GM12878 (cell line): ENCODE measurements around the gene ABCC11. TPM values are rescaled to one million over a fixed set of nuclear protein-coding genes. Genes with fewer than 3 reads are reported as not detected.

Source experiments
- BHLHE40 ChIP-seq, 2 experiments: fragments of 450-650 bp in 1 of 2; IDR thresholded peaks; 2 replicates each; pipeline ENCODE4 v1.6.1; 2011 to 2017; ENCODE audit warnings: low read depth in 2 of 2, borderline replicate concordance in 1 of 2, improper control_type of control experiment in 1 of 2, low read length in 1 of 2, mild to moderate bottlenecking in 1 of 2
- CBFB ChIP-seq: IDR thresholded peaks from 2 replicates; pipeline ENCODE4 v1.6.1; 2016; ENCODE audit warnings: antibody characterized with exemption, low read depth
- CBX3 ChIP-seq: fragments of 200-600 bp; sonication (generic); IDR thresholded peaks from 2 replicates; pipeline ENCODE4 v1.6.1; 2016; ENCODE audit warnings: low read depth, borderline replicate concordance
- CHD4 ChIP-seq: fragments of 200-600 bp; sonication (generic); IDR thresholded peaks from 2 replicates; pipeline ENCODE4 v1.6.1; 2016; ENCODE audit warnings: mild to moderate bottlenecking
- DPF2 ChIP-seq: fragments of 450-650 bp; IDR thresholded peaks from 2 replicates; pipeline ENCODE4 v1.6.1; 2017; ENCODE audit warnings: mild to moderate bottlenecking
- ZNF24 ChIP-seq: fragments of 450-650 bp; IDR thresholded peaks from 2 replicates; pipeline ENCODE4 v1.6.1; 2017; ENCODE audit warnings: antibody characterized with exemption, mild to moderate bottlenecking
- ZNF274 ChIP-seq: IDR thresholded peaks from one replicate; pipeline ENCODE4 v1.8.0; 2011; ENCODE audit not compliant: insufficient read length, insufficient read depth
- ZNF687 ChIP-seq: fragments of 450-650 bp; IDR thresholded peaks from 2 replicates; pipeline ENCODE4 v1.6.1; 2017; ENCODE audit warnings: mild to moderate bottlenecking, moderate library complexity
- polyA plus RNA-seq, 11 experiments: library from polyadenylated mRNA; depleted of rRNA in 4 of 11; unstranded in 6 of 11; stranded (reverse) in 5 of 11; fragments of >200 nt; fragmentation: Nextera tagmentation in 4 of 11; fragmentation: Illumina TruSeq in 1 of 11; extraction: Ambion mirVana in 4 of 11; extraction: Trizol in 1 of 11; gene quantifications; 1 replicate in 1 of 11; 2 replicates in 10 of 11; pipeline versions ENCODE4 v1.2.1 to v1.2.3, GENCODE V29; 2011 to 2016; ENCODE audit warnings: inconsistent platforms in 2 of 11, missing spikeins in 2 of 11, low read depth in 1 of 11
- total RNA-seq, 4 experiments: library from RNA; depleted of rRNA in 3 of 4; stranded (reverse); fragments of >200 nt in 3 of 4; fragmentation: Illumina TruSeq in 1 of 4; extraction: Trizol in 1 of 4; gene quantifications; 2 replicates each; pipeline versions ENCODE4 v1.2.1 to v1.2.3, GENCODE V29; 2013 to 2021
- TF ChIP-seq, protein P1 (sequence below): IDR thresholded peaks from 2 replicates; pipeline ENCODE4 v1.6.1; 2012; ENCODE audit warnings: low read length, inconsistent platforms
- TF ChIP-seq, protein P2 (sequence below): fragments of 450-650 bp; formaldehyde crosslinking; IDR thresholded peaks from 2 replicates; pipeline ENCODE4 v1.5.0; 2022; ENCODE audit warnings: mild to moderate bottlenecking, missing genetic modification characterization

Gene ABCC11
- total and polyA plus RNA-seq, 10 of the 15 experiments (the other 5 are each of a cell fraction or from before 2014, with no cell fraction given): 0.04 to 0.20 (median 0.10) TPM; not detected in 6

DNA sequence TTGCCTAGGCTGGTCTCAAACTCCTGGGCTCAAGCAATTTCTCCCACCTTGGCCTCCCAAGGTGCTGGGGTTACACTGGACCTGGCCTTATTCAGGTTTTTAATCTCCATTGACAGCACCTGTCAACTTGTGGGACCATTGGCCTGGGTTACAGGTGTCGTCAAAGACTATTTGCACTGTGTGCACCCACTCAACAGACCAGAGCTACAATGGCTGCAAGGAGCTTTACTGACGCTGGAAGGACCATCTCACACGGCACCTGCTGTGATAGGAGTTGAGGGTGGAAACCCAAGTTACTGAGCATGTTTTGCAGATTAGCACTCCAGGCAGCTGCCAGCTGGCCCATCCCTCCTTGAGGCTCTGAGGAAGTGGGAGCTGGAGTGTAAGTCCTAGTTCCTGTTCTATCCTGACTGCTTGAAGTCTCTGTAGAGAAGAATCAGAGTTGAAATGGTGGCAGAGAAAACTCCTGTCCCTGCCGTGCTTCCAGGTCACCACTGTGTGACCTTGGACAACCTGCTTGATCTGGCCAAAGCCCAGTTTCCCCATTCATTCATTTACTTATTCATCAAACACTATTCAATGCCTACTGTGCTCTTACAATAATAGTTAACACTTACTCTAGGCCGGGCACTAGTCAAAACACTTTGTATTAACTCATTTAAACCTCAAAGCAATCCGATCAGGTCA lies 45.7 kb downstream of the ABCC11 start (continued):
- TF ChIP-seq ZNF687 (no peak), CHD4 (no peak), CBX3 (no peak), BHLHE40 (IDR thresholded peaks at IDR 0.05; ENCODE audit: borderline replicate concordance in 1 of 2, low read depth in 2 of 2, low read length in 1 of 2) (no peak), ZNF24 (no peak), ZNF274 (no peak), CBFB (no peak), DPF2 (no peak)
- TF ChIP-seq, protein P1, sequence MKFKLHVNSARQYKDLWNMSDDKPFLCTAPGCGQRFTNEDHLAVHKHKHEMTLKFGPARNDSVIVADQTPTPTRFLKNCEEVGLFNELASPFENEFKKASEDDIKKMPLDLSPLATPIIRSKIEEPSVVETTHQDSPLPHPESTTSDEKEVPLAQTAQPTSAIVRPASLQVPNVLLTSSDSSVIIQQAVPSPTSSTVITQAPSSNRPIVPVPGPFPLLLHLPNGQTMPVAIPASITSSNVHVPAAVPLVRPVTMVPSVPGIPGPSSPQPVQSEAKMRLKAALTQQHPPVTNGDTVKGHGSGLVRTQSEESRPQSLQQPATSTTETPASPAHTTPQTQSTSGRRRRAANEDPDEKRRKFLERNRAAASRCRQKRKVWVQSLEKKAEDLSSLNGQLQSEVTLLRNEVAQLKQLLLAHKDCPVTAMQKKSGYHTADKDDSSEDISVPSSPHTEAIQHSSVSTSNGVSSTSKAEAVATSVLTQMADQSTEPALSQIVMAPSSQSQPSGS: no peak
- TF ChIP-seq, protein P2, sequence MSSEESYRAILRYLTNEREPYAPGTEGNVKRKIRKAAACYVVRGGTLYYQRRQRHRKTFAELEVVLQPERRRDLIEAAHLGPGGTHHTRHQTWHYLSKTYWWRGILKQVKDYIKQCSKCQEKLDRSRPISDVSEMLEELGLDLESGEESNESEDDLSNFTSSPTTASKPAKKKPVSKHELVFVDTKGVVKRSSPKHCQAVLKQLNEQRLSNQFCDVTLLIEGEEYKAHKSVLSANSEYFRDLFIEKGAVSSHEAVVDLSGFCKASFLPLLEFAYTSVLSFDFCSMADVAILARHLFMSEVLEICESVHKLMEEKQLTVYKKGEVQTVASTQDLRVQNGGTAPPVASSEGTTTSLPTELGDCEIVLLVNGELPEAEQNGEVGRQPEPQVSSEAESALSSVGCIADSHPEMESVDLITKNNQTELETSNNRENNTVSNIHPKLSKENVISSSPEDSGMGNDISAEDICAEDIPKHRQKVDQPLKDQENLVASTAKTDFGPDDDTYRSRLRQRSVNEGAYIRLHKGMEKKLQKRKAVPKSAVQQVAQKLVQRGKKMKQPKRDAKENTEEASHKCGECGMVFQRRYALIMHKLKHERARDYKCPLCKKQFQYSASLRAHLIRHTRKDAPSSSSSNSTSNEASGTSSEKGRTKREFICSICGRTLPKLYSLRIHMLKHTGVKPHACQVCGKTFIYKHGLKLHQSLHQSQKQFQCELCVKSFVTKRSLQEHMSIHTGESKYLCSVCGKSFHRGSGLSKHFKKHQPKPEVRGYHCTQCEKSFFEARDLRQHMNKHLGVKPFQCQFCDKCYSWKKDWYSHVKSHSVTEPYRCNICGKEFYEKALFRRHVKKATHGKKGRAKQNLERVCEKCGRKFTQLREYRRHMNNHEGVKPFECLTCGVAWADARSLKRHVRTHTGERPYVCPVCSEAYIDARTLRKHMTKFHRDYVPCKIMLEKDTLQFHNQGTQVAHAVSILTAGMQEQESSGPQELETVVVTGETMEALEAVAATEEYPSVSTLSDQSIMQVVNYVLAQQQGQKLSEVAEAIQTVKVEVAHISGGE (CRISPR knock-in tag): no peak
